AG04449 (cell line): ENCODE measurements around the gene CYFIP2.

Experiments used
- CTCF ChIA-PET: fragments of 350-600 bp; formaldehyde crosslinking; extraction: SDS; loops from one replicate; lab custom pipeline; 2021; ENCODE audit warnings: antibody characterized with exemption; lab: Yijun Ruan, JAX
- POLR2A ChIA-PET: fragments of 400-600, 350-600 bp; formaldehyde crosslinking; extraction: SDS; loops from one replicate; lab custom pipeline; 2020; ENCODE audit warnings: antibody characterized with exemption, inconsistent platforms; lab: Yijun Ruan, JAX
- DNase-seq: peaks from one replicate; pipeline ENCODE4 v3.0.0-alpha.2; 2010; ENCODE audit warnings: low read depth, low spot score
- H3K4me3 ChIP-seq: 2 replicates; pipeline ENCODE4 v1.5.1; 2011; ENCODE audit warnings: low read depth, mild to moderate bottlenecking, control low read depth, low read length
- CTCF ChIP-seq: IDR thresholded peaks from one replicate; pipeline ENCODE4 v1.5.1; 2011; ENCODE audit warnings: mild to moderate bottlenecking, moderate library complexity, low read length, control low read depth, inconsistent platforms; ENCODE audit not compliant: insufficient read depth; ENCODE audit errors: missing control alignments

The CYFIP2 gene

DNA sequence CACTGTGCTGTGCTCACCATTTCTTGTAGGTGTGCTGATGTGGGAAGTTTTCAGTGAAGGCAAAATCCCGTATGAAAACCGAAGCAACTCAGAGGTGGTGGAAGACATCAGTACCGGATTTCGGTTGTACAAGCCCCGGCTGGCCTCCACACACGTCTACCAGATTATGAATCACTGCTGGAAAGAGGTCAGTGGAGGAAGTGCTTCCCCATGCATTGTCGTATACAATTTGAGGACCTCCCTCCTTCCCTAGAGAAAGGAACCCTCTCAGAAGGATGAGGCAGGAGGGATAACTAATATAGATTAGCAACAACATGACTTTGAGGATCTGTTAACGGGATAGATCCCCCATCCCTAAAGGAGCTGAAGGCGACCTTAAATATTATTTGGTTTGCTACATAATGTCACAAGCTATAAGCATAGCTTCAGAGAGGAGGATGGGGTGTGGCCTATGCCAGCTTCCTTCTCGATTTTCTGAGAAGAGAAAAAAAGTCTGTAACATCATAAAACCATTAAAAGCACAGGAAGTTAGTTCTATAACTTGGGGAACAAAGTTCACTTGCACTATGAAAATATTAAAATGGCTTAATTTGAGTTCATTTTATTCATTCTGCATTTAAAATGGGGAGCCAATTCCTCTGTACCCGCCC, 17.0 kb upstream of the CYFIP2 start:
- no peak overlapping the region for H3K4me3 ChIP-seq
- CTCF ChIA-PET, result interaction anchor here (0.7 to 7.0 kb wide), 4 partner anchors 60 to 494 kb away, joined by 3 to 88 read pairs (median 8); partner anchors contain the start of gene LSM11
- POLR2A ChIA-PET, result no interaction called here
- TF ChIP-seq CTCF, result no peak
- DNase-seq, result no peak

- no peak overlapping the region for H3K4me3 ChIP-seq
- TF ChIP-seq CTCF, result no peak
- CTCF ChIA-PET, result interaction anchor here (0.8 to 11.3 kb wide), 23 partner anchors 9 to 466 kb away, joined by 3 to 185 read pairs (median 10); partner anchors contain the start of gene CYFIP2
- DNase-seq, result no peak
- POLR2A ChIA-PET, result interaction anchor here (0.8 kb wide), 1 partner anchor 110 kb away, joined by 4 read pairs; the partner anchor contains the start of gene MED7
These were observed 13.0 kb upstream of the CYFIP2 start for GRCh38 chr5:157252711-157253465.

DNA sequence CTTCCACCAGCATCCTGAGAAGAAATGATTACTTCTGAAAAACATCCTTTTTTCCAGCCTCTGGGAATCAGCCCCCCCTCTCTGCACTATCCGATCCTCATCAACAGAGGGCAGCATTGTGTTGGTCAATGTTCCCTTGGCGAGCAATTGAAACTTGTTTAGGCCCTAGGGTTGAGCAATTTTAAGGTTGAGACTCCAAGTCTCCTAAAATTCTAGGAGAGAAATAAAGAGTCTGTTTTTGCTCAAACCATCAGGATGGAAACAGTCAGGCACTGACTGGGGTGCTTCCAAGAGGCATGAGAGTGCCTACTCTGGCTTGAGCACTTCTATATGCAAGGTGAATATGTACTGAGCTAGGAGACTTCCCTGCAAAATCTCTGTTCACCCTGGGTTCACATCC, 12.4 kb upstream of the CYFIP2 start:
- DNase-seq, result no peak
- ChIA-PET CTCF (interaction anchor here (0.8 to 11.3 kb wide), 33 partner anchors 10 to 500 kb away, joined by 3 to 185 read pairs (median 5); partner anchors contain the start of genes CYFIP2 and LSM11), POLR2A (interaction anchor here (0.8 to 1.1 kb wide), 3 partner anchors 55 to 111 kb away, joined by 3 to 4 read pairs (median 3); partner anchors contain the start of gene MED7)
- H3K4me3 ChIP-seq, result no peak overlapping the region
- peak; percentile 86 for TF ChIP-seq CTCF

- no peak overlapping the region for H3K4me3 ChIP-seq
- CTCF ChIA-PET, result interaction anchor here (1.0 to 11.3 kb wide), 3 partner anchors 50 to 485 kb away, joined by 3 to 185 read pairs (median 4); partner anchors contain the start of gene LSM11
- POLR2A ChIA-PET, result no interaction called here
- no peak for DNase-seq
- TF ChIP-seq CTCF, result no peak
These were observed 7.5 kb upstream of the CYFIP2 start for GRCh38 chr5:157258450-157258849.

DNA sequence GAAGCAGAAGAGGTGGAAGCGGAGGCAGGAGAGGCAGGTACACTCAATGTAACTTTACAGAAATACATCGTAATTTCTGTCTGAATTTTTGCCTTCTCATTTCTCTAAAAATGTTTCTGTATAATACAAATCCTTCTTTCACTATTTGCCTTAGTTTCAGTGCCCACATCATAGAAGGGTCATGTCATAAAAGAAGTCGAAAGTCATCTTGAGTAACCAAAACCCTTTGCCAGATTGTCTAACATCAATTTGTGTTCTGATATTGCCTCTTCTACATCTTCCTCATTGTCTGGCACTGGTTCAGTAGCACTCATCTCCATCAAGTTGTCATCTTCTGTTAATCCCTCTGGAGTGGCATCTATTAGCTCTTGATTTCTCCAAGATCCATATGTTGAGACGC, 6.2 kb upstream of the CYFIP2 start:
- TF ChIP-seq CTCF, result no peak
- CTCF ChIA-PET, result interaction anchor here (0.7 to 11.3 kb wide), 4 partner anchors 8 to 484 kb away, joined by 3 to 185 read pairs (median 4); partner anchors contain the start of gene LSM11
- POLR2A ChIA-PET, result no interaction called here
- no peak overlapping the region for H3K4me3 ChIP-seq
- DNase-seq, result no peak

- DNase-seq, result no peak
- CTCF ChIA-PET, result interaction anchor here (1.0 to 7.4 kb wide), 4 partner anchors 10 to 50 kb away, joined by 3 to 74 read pairs (median 6); no protein-coding TSS in a partner anchor
- POLR2A ChIA-PET, result no interaction called here
- no peak overlapping the region for H3K4me3 ChIP-seq
- TF ChIP-seq CTCF, result no peak
These were observed 2.3 kb upstream of the CYFIP2 start for GRCh38 chr5:157263496-157264090.
